MG63 (cell line): Measurements from ENCODE around the gene ZBTB20. TPM values are rescaled to one million over a fixed set of nuclear protein-coding genes. Genes with fewer than 3 reads are reported as not detected.

Source experiments
- DNase-seq: peaks from one replicate; pipeline ENCODE4 v3.0.0-alpha.2; 2020
- H3K27me3 ChIP-seq: fragments of 250-450 bp; sonication (Bioruptor Pico); 2 replicates; pipeline ENCODE4 v1.5.1; 2020; ENCODE audit warnings: mild to moderate bottlenecking, moderate library complexity
- H3K36me3 ChIP-seq: fragments of 250-450 bp; sonication (Bioruptor Pico); 2 replicates; pipeline ENCODE4 v1.5.1; 2020; ENCODE audit warnings: mild to moderate bottlenecking, moderate library complexity
- H3K4me3 ChIP-seq: fragments of 250-450 bp; sonication (Bioruptor Pico); 2 replicates; pipeline ENCODE4 v1.5.1; 2020; ENCODE audit warnings: mild to moderate bottlenecking, moderate library complexity
- H3K9me3 ChIP-seq: fragments of 250-450 bp; sonication (Bioruptor Pico); 2 replicates; pipeline ENCODE4 v1.5.1; 2020; ENCODE audit warnings: mild to moderate bottlenecking, moderate library complexity
- total RNA-seq: library from RNA; depleted of rRNA; stranded (reverse); fragments of >200 nt; shearing (Covaris generic); gene quantifications from 2 replicates; pipeline ENCODE4 v1.2.3, GENCODE V29; 2014; ENCODE audit warnings: low replicate concordance

ZBTB20 gene
- total RNA-seq, 1 experiment from 2014 or later: 6.5 TPM

GRCh38 chr3:114466251-114466650, 680.8 kb downstream of the ZBTB20 start:
- DNase-seq: no peak
- no peaks in the 10 kb centered on the region for H3K27me3 ChIP-seq
- no peaks in the 10 kb centered on the region for H3K9me3 ChIP-seq
- no peak overlapping the region for H3K4me3 ChIP-seq
- H3K36me3 ChIP-seq: no peaks in the 10 kb centered on the region

GRCh38 chr3:114464548-114464947, 682.5 kb downstream of the ZBTB20 start:
- no peak for DNase-seq
- Histone ChIP-seq H3K9me3 (no peaks in the 10 kb centered on the region), H3K36me3 (no peaks in the 10 kb centered on the region), H3K27me3 (no peaks in the 10 kb centered on the region), H3K4me3 (no peak overlapping the region)

GRCh38 chr3:114462750-114463149, 684.3 kb downstream of the ZBTB20 start:
- no peaks in the 10 kb centered on the region for H3K36me3 ChIP-seq
- H3K4me3 ChIP-seq: no peak overlapping the region
- no peaks in the 10 kb centered on the region for H3K9me3 ChIP-seq
- no peak for DNase-seq
- no peaks in the 10 kb centered on the region for H3K27me3 ChIP-seq

GRCh38 chr3:114460459-114460858, 686.6 kb downstream of the ZBTB20 start:
- no peaks in the 10 kb centered on the region for H3K9me3 ChIP-seq
- DNase-seq: no peak
- H3K4me3 ChIP-seq: no peak overlapping the region
- H3K36me3 ChIP-seq: no peaks in the 10 kb centered on the region
- H3K27me3 ChIP-seq: no peaks in the 10 kb centered on the region

- no peak for DNase-seq
- no peaks in the 10 kb centered on the region for H3K36me3 ChIP-seq
- no peaks in the 10 kb centered on the region for H3K9me3 ChIP-seq
- no peak overlapping the region for H3K4me3 ChIP-seq
- no peaks in the 10 kb centered on the region for H3K27me3 ChIP-seq
These were observed 690.3 kb downstream of the ZBTB20 start for GRCh38 chr3:114456742-114457141.

GRCh38 chr3:114455432-114455831, 691.7 kb downstream of the ZBTB20 start:
- Histone ChIP-seq H3K36me3 (no peaks in the 10 kb centered on the region), H3K9me3 (no peaks in the 10 kb centered on the region), H3K27me3 (no peaks in the 10 kb centered on the region), H3K4me3 (no peak overlapping the region)
- no peak for DNase-seq

- DNase-seq: no peak
- peak overlapping the region; percentile 18 for H3K4me3 ChIP-seq
- H3K27me3 ChIP-seq: no peaks in the 10 kb centered on the region
- no peaks in the 10 kb centered on the region for H3K36me3 ChIP-seq
- H3K9me3 ChIP-seq: no peaks in the 10 kb centered on the region
These were observed 692.4 kb downstream of the ZBTB20 start for GRCh38 chr3:114454551-114455251.

GRCh38 chr3:114453361-114453780, 693.7 kb downstream of the ZBTB20 start:
- Histone ChIP-seq H3K4me3 (no peak overlapping the region), H3K9me3 (no peaks in the 10 kb centered on the region), H3K36me3 (no peaks in the 10 kb centered on the region), H3K27me3 (no peaks in the 10 kb centered on the region)
- DNase-seq: no peak

GRCh38 chr3:114452937-114453336, 694.2 kb downstream of the ZBTB20 start:
- Histone ChIP-seq H3K36me3 (no peaks in the 10 kb centered on the region), H3K4me3 (no peak overlapping the region), H3K9me3 (no peaks in the 10 kb centered on the region), H3K27me3 (no peaks in the 10 kb centered on the region)
- no peak for DNase-seq

- Histone ChIP-seq H3K9me3 (no peaks in the 10 kb centered on the region), H3K4me3 (no peak overlapping the region), H3K27me3 (no peaks in the 10 kb centered on the region), H3K36me3 (no peaks in the 10 kb centered on the region)
- DNase-seq: no peak
These were observed 694.8 kb downstream of the ZBTB20 start for GRCh38 chr3:114452256-114452655.

GRCh38 chr3:114451561-114452018, 695.5 kb downstream of the ZBTB20 start:
- no peak overlapping the region for H3K4me3 ChIP-seq
- no peaks in the 10 kb centered on the region for H3K27me3 ChIP-seq
- no peak for DNase-seq
- no peaks in the 10 kb centered on the region for H3K9me3 ChIP-seq
- H3K36me3 ChIP-seq: no peaks in the 10 kb centered on the region

- H3K9me3 ChIP-seq: no peaks in the 10 kb centered on the region
- no peaks in the 10 kb centered on the region for H3K36me3 ChIP-seq
- no peak overlapping the region for H3K4me3 ChIP-seq
- no peaks in the 10 kb centered on the region for H3K27me3 ChIP-seq
- DNase-seq: no peak
These were observed 696.0 kb downstream of the ZBTB20 start for GRCh38 chr3:114451051-114451451.

GRCh38 chr3:114450008-114450596, 697.0 kb downstream of the ZBTB20 start:
- Histone ChIP-seq H3K9me3 (no peaks in the 10 kb centered on the region), H3K36me3 (no peaks in the 10 kb centered on the region), H3K4me3 (no peak overlapping the region), H3K27me3 (no peaks in the 10 kb centered on the region)
- no peak for DNase-seq

- no peak overlapping the region for H3K4me3 ChIP-seq
- DNase-seq: no peak
- no peaks in the 10 kb centered on the region for H3K36me3 ChIP-seq
- H3K9me3 ChIP-seq: no peaks in the 10 kb centered on the region
- H3K27me3 ChIP-seq: no peaks in the 10 kb centered on the region
These were observed 697.6 kb downstream of the ZBTB20 start for GRCh38 chr3:114449271-114450007.

GRCh38 chr3:114447950-114448479, 699.1 kb downstream of the ZBTB20 start:
- no peak for DNase-seq
- Histone ChIP-seq H3K27me3 (no peaks in the 10 kb centered on the region), H3K4me3 (no peak overlapping the region), H3K36me3 (no peaks in the 10 kb centered on the region), H3K9me3 (no peaks in the 10 kb centered on the region)

- no peak for DNase-seq
- no peaks in the 10 kb centered on the region for H3K36me3 ChIP-seq
- H3K9me3 ChIP-seq: no peaks in the 10 kb centered on the region
- H3K4me3 ChIP-seq: no peak overlapping the region
- no peaks in the 10 kb centered on the region for H3K27me3 ChIP-seq
These were observed 699.5 kb downstream of the ZBTB20 start for GRCh38 chr3:114447545-114447944.

GRCh38 chr3:114446600-114446999, 700.5 kb downstream of the ZBTB20 start:
- Histone ChIP-seq H3K9me3 (no peaks in the 10 kb centered on the region), H3K36me3 (no peaks in the 10 kb centered on the region), H3K27me3 (no peaks in the 10 kb centered on the region), H3K4me3 (no peak overlapping the region)
- DNase-seq: no peak
